BE2C (cell line): Measurements from ENCODE around the gene LSS.

Source experiments
- DNase-seq: peaks from one replicate; pipeline ENCODE4 v3.0.0-alpha.2; 2020
- H3K27me3 ChIP-seq: fragments of 250-450 bp; sonication (Bioruptor Pico); 2 replicates; pipeline ENCODE4 v1.5.1; 2020; ENCODE audit warnings: mild to moderate bottlenecking
- H3K36me3 ChIP-seq: fragments of 250-450 bp; sonication (Bioruptor Pico); 2 replicates; pipeline ENCODE4 v1.5.1; 2020; ENCODE audit warnings: mild to moderate bottlenecking
- H3K4me1 ChIP-seq: fragments of 250-450 bp; sonication (Bioruptor Pico); 2 replicates; pipeline ENCODE4 v1.5.1; 2020
- H3K4me3 ChIP-seq: 2 replicates; pipeline ENCODE4 v1.5.1; 2011; ENCODE audit warnings: low read depth, low read length
- H3K9me3 ChIP-seq: fragments of 250-450 bp; sonication (Bioruptor Pico); 2 replicates; pipeline ENCODE4 v1.5.1; 2020
- CTCF ChIP-seq: IDR thresholded peaks from 2 replicates; pipeline ENCODE4 v1.5.1; 2012; ENCODE audit warnings: mild to moderate bottlenecking, low read depth, low read length

Gene LSS

DNA sequence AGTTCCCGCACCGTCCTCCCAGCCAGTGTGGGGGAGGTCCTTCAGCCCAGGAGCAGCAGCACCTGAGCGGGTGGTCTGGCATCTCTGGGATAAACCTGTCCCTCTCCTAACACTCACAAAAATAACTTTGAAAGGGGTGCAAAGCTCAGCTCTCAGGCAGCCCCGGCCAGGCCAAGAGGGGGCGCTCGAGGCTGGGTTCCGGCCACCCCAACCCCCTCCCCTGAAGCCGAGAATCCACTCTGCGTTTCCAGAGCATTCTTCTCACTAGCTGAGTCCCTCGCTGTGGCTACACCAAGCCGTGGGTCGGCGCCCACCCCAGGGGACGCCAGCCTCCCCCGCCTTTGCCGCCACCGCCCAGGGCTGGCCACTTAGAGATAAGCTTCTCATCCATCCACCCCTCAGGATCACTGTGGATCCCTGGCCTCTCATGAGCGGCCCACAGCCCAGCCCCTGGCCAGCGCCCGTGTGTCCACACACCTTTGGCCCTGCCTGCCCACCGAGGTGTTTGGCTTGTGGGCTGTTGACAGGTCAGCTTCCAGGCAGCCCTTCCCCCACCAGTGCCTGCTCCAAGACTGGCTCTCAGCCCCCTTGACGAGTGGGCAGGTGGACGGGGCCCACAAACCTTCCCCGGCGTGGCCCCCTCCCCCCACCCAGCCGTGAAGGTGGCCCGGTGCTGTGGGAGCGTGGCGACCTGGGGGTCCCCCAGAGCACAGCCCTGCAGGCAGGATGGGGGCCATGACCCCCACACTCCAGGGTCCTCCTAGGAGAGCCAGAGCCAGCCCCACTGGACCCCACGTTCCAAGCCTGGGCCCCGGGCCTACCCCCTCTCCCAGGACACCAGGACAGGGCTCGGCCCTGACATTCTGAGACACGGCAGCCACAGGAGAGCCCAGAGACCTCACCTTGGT lies 75.1 kb downstream of the LSS start:
- peak; percentile 77 for TF ChIP-seq CTCF
- Histone ChIP-seq H3K36me3 (no peaks in the 10 kb centered on the region), H3K4me3 (no peak overlapping the region), H3K27me3 (no peaks in the 10 kb centered on the region), H3K9me3 (no peaks in the 10 kb centered on the region), H3K4me1 (peaks cover 6% of the 10 kb centered on the region)
- DNase-seq = peak; percentile 73

DNA sequence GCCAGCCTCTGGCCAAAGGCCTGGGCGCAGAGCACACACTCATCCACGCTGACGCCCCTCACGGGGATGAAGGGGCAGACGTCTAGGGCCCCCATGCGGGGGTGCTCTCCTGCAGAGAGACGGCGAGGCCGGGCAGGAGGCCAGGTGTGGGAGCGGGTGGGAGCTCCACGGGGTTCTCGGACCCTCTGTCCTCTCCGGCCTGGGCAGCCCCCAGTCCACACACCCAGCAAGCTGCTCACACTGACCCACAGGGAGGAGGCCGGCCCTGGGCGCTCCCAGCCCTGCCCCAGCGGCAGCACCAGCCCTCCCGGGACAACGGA lies 75.7 kb downstream of the LSS start:
- H3K27me3 ChIP-seq = no peaks in the 10 kb centered on the region
- DNase-seq = no peak
- TF ChIP-seq CTCF = no peak
- no peak overlapping the region for H3K4me3 ChIP-seq
- no peaks in the 10 kb centered on the region for H3K36me3 ChIP-seq
- H3K9me3 ChIP-seq = no peaks in the 10 kb centered on the region
- peaks cover 7% of the 10 kb centered on the region for H3K4me1 ChIP-seq

- H3K27me3 ChIP-seq = no peaks in the 10 kb centered on the region
- H3K4me1 ChIP-seq = peaks cover 9% of the 10 kb centered on the region
- no peak for TF ChIP-seq CTCF
- H3K4me3 ChIP-seq = no peak overlapping the region
- DNase-seq = no peak
- no peaks in the 10 kb centered on the region for H3K9me3 ChIP-seq
- H3K36me3 ChIP-seq = no peaks in the 10 kb centered on the region
Observed at GRCh38 chr21:46151989-46152926, 76.3 kb downstream of the LSS start.

DNA sequence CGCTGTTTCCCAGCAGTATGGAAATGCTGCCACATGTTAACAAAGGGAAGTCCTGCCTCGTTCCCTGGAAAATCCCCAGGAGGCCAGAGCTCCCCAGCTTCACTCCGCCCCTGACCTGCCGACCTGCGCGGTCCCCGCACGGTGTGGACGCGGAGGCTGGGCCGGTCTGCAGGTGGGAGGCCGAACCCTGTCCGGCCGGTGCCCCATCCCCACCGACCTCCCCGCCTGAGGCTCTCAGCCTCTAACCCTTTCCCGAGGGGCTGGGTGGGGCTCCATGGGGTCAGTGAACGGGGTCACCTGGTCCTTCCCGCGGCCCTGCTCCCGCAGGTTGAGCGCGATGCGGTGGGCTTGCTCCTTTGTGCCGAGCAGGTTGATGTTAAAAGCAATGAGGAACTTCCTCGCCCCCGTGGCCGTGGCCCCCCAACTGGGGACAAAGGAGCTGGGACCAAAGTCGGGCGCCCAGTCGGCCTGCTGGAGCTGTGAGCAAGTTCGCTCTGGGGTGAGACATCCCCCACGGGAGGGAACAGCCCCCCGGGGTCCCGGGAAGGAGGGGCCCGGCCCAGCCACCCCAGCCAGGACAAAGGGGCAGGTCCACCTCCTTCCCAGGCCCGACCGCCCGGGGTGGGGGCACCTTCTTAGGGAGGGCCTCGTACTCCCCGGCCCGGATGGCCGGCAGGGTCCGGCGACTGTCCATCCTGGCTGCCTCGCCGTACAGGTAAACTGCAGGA lies 77.1 kb downstream of the LSS start:
- no peaks in the 10 kb centered on the region for H3K9me3 ChIP-seq
- no peaks in the 10 kb centered on the region for H3K27me3 ChIP-seq
- H3K36me3 ChIP-seq = no peaks in the 10 kb centered on the region
- TF ChIP-seq CTCF = no peak
- no peak overlapping the region for H3K4me3 ChIP-seq
- DNase-seq = peak; percentile 11
- H3K4me1 ChIP-seq = peaks cover 10% of the 10 kb centered on the region

GRCh38 chr21:46150491-46151121 lies 78.0 kb downstream of the LSS start:
- no peaks in the 10 kb centered on the region for H3K27me3 ChIP-seq
- H3K4me3 ChIP-seq = no peak overlapping the region
- TF ChIP-seq CTCF = no peak
- peaks cover 10% of the 10 kb centered on the region for H3K4me1 ChIP-seq
- H3K36me3 ChIP-seq = no peaks in the 10 kb centered on the region
- no peaks in the 10 kb centered on the region for H3K9me3 ChIP-seq
- DNase-seq = peak; percentile 7
